ENCODE measurements around the gene ALKBH7. TPM values are rescaled to one million over a fixed set of nuclear protein-coding genes. Genes with fewer than 3 reads are reported as not detected.

ALKBH7 gene
- total and polyA plus RNA-seq, 2 of the 13 experiments (the other 11 are each of a cell fraction or from before 2014, with no cell fraction given), result 29.6 to 45.9 TPM

- TF ChIP-seq ZNF792 (CRISPR knock-in tag; IDR thresholded peaks at IDR 0.05) (no peak), HNRNPK (IDR thresholded peaks at IDR 0.05; ENCODE audit: low read depth, low read length, poor library complexity, severe bottlenecking) (no peak), ZNF326 (CRISPR knock-in tag; IDR thresholded peaks at IDR 0.05; ENCODE audit: borderline replicate concordance) (0 out of 2 replicates have a peak, but pooled peaks have one; percentile 33), TFDP2 (CRISPR knock-in tag; IDR thresholded peaks at IDR 0.05) (no peak), POLR2G (IDR thresholded peaks at IDR 0.05; ENCODE audit: low read depth, low read length) (peak; percentile 57), BATF2 (CRISPR knock-in tag; IDR thresholded peaks at IDR 0.05) (no peak)
- BruUV-seq (replicated peaks), result no TSS peak
- ChIA-PET CTCF (ENCODE audit: low intra/inter-chr PET ratio, low total read pairs) (no interaction called here), POLR2A (no interaction called here)
- Histone ChIP-seq H3K4me1 (ENCODE audit: insufficient read depth, low read length) (peaks cover 13% of the 10 kb centered on the region), H3K79me2 (ENCODE audit: insufficient read depth, low read length) (no peaks in the 10 kb centered on the region), H2AFZ (ENCODE audit: low read length) (no peak overlapping the region), H3K36me3 (replicated peaks in 1 of 2; ENCODE audit: control insufficient read depth in 1 of 2, insufficient read depth in 2 of 2, low read length in 2 of 2) (peaks cover 14 to 28% of the 10 kb centered on the region in 2 experiments), H3K27me3 (ENCODE audit: control insufficient read depth in 1 of 2, insufficient read depth in 2 of 2, low read length in 2 of 2) (no peaks in the 10 kb centered on the region), H3K4me2 (ENCODE audit: low read depth, low read length) (no peak overlapping the region), H4K20me1 (ENCODE audit: insufficient read depth, low read length) (peaks cover 3% of the 10 kb centered on the region; the same call in 1 of the 2 replicates), H3K9ac (ENCODE audit: insufficient read depth, low read depth, low read length) (no peak overlapping the region), H3K9me3 (ENCODE audit: low read length) (no peaks in the 10 kb centered on the region), H3K4me3 (replicated peaks in 1 of 3; ENCODE audit: insufficient read depth in 1 of 3, low read depth in 2 of 3, low read length in 3 of 3) (no peak overlapping the region), H3K27ac (ENCODE audit: extremely low read length, insufficient read depth, low read length) (no peak overlapping the region)
- 96% methylated on average over 15 of the region's 19 CpGs for WGBS (ENCODE audit: low lambda C conversion rate)
- in situ Hi-C loops (cut with HindIII; ENCODE audit: extremely low pct_ligation_motif_present, low pct_unique_long_range_greater_than_20kb), result no loop called here
- no peak for ATAC-seq
- intact Hi-C loops (cut with micrococcal nuclease; ENCODE audit: unreplicated experiment), result no loop called here
- no peak for DNase-seq (ENCODE audit: low spot score)
- no peak for FAIRE-seq
These were observed 4.1 kb downstream of the ALKBH7 start for GRCh38 chr19:6376512-6377190.
